Measurements from ENCODE around the gene C5orf63. TPM values are rescaled to one million over a fixed set of nuclear protein-coding genes. Genes with fewer than 3 reads are reported as not detected.

C5orf63 gene
- total RNA-seq, 1 donor from 2014 or later, result 10.1 TPM

GRCh38 chr5:127074466-127074865 is 1.2 kb upstream of the C5orf63 start:
- ATAC-seq, result no peak
- no peaks in the 10 kb centered on the region for H3K27me3 ChIP-seq
- no peak overlapping the region for H3K27ac ChIP-seq
- no peaks in the 10 kb centered on the region for H3K36me3 ChIP-seq
- TF ChIP-seq CTCF (IDR thresholded peaks at IDR 0.05), result no peak
- H3K9me3 ChIP-seq, result no peaks in the 10 kb centered on the region
- intact Hi-C loops (cut with DNase I), result no loop called here
- H3K4me1 ChIP-seq, result peaks cover 3% of the 10 kb centered on the region
- no peak overlapping the region for H3K4me3 ChIP-seq
- no peak for DNase-seq

GRCh38 chr5:127070243-127070642 is 3.1 kb downstream of the C5orf63 start:
- H3K4me1 ChIP-seq, result peaks cover 3% of the 10 kb centered on the region
- no peaks in the 10 kb centered on the region for H3K9me3 ChIP-seq
- H3K27ac ChIP-seq, result no peak overlapping the region
- H3K27me3 ChIP-seq, result no peaks in the 10 kb centered on the region
- no peak overlapping the region for H3K4me3 ChIP-seq
- no peak for DNase-seq
- ATAC-seq, result no peak
- H3K36me3 ChIP-seq, result no peaks in the 10 kb centered on the region
- intact Hi-C loops (cut with DNase I), result no loop called here
- no peak for TF ChIP-seq CTCF (IDR thresholded peaks at IDR 0.05)

GRCh38 chr5:127068493-127069214 is 4.6 kb downstream of the C5orf63 start:
- ATAC-seq, result no peak
- Histone ChIP-seq H3K4me3 (no peak overlapping the region), H3K4me1 (peaks cover 3% of the 10 kb centered on the region), H3K36me3 (no peaks in the 10 kb centered on the region), H3K27ac (no peak overlapping the region), H3K9me3 (no peaks in the 10 kb centered on the region), H3K27me3 (no peaks in the 10 kb centered on the region)
- no peak for DNase-seq
- TF ChIP-seq CTCF (IDR thresholded peaks at IDR 0.05), result no peak
- intact Hi-C loops (cut with DNase I), result no loop called here

- H3K27ac ChIP-seq, result no peak overlapping the region
- TF ChIP-seq CTCF (IDR thresholded peaks at IDR 0.05), result no peak
- no peaks in the 10 kb centered on the region for H3K4me1 ChIP-seq
- intact Hi-C loops (cut with DNase I), result no loop called here
- no peak overlapping the region for H3K4me3 ChIP-seq
- ATAC-seq (no peak), DNase-seq (no peak)
- no peaks in the 10 kb centered on the region for H3K9me3 ChIP-seq
- no peaks in the 10 kb centered on the region for H3K27me3 ChIP-seq
- H3K36me3 ChIP-seq, result no peaks in the 10 kb centered on the region
Observed at GRCh38 chr5:127066721-127067120, 6.6 kb downstream of the C5orf63 start.

GRCh38 chr5:127064253-127064840 is 9.0 kb downstream of the C5orf63 start:
- DNase-seq (no peak), ATAC-seq (peak; percentile 74)
- Histone ChIP-seq H3K4me3 (no peak overlapping the region), H3K36me3 (no peaks in the 10 kb centered on the region), H3K27ac (no peak overlapping the region), H3K9me3 (no peaks in the 10 kb centered on the region), H3K4me1 (no peaks in the 10 kb centered on the region), H3K27me3 (no peaks in the 10 kb centered on the region)
- intact Hi-C loops (cut with DNase I), result no loop called here
- TF ChIP-seq CTCF (IDR thresholded peaks at IDR 0.05), result no peak
